SU-DHL-6 (cell line): ENCODE measurements around the gene TARBP2.

Experiments used
- CTCF ChIP-seq: fragments of 200-600 bp; sonication (generic); IDR thresholded peaks from one replicate; pipeline ENCODE4 v1.5.1; 2017; ENCODE audit warnings: antibody characterized with exemption, mild to moderate bottlenecking, low read length, moderate library complexity; ENCODE audit not compliant: insufficient read depth, poor library complexity, severe bottlenecking
- EZH2phosphoT487 ChIP-seq: fragments of 200-600 bp; sonication (generic), shearing (Covaris generic); conservative IDR thresholded peaks from 2 replicates; pipeline ENCODE4 v1.6.1; 2018; ENCODE audit warnings: mild to moderate bottlenecking, antibody characterized with exemption, low read length, moderate library complexity, mixed read lengths

- no peak for TF ChIP-seq CTCF
- TF ChIP-seq EZH2phosphoT487, result no peak
Measured at GRCh38 chr12:53501615-53502181, 615 bp downstream of the TARBP2 start.
